NCI-H2107 (cell line): ENCODE data around the gene TRPT1.

Experiments
- DNase-seq: peaks from one replicate; lab custom pipeline; 2025; lab: John Stamatoyannopoulos, UW

The TRPT1 gene

DNA sequence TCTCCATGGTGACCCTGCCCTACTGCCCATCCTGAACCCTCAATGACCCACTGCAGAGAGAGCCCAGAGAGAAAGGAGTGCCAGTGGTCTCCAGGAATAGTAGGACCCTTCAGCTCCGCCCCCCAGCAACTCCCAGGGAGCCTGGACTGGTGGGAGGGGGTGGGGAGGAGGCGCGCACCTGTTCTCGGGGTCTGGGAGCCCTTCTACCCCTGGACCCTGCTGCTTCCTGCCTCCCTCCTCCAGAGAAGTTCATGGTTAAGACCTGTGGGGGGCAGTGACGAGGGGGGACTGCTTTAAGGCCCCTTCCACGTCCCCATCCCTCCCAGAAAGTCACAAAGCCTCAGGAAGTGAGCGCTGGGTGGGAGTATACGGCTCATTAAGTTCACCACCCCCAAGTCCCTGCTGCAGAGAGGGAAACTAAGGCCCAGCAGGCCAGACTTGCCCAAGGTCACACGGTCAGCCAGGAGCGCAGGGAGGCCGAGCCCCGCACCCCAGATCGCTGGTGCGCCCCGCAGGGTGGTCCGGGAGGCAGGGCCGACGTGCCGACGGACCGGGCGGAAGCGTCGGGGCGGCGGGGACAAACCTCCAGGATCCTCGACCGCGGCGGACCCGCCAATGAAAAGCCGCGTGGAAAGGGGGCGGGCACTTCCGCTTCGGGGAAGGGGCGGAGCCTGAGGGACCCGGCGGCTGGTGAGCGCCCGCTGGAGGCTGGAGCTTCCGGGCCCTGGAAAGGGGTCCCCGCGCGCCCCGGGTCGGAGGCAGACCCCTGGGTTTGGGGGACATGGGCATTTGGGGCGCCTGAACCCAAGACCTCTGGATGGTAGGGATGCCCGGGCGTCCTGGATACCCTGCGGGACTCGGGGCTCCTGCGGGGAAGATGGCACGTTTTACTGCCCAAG is at the start of gene TRPT1, which contains the start of gene NUDT22:
TRPT1 (minus strand) TSS at position 579 of the 899 bp plus-strand sequence; CDS start at position 253, 326 bp downstream.
NUDT22 (plus strand) TSS at position 667 of the 899 bp plus-strand sequence. CDS start 379 bp downstream, outside the sequence.
- DNase-seq, result peak; percentile 67

- DNase-seq, result no peak
Measured at GRCh38 chr11:64275031-64275800, 49.2 kb upstream of the TRPT1 start.

DNA sequence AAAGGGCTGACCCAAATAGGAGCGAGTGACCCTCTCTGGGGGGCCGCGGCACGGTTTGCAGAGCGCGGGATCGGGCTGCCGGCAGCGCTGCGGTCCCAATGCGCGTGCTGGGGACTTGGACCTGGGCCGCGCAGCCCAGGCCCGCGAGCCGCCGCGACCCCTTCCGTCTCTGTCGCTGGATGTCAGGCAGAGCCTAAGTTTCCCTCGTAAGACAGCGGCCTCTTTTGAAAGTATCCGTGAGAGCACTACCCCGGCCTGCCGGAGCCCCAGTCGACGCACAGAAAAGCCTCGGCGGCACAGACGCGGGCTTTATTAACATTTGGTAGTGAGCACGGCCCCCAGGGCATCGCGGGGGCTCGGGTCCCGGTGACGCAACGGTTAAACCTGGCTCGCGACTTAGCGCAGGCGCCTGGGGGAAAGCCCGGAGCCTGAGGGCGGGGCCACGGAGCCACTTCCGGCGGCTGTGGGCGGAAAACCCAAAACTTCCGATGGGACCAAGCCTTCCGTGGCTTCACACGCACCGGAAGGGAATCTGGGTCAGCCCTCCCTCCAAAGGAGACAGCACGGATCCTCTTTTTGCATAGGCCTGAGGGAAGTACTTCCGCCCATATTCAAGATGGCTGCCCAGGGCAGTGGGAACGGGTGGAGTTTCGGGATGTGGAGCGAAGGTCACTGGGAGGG is 43.7 kb upstream of the TRPT1 start:
- DNase-seq, result peak; percentile 90

DNA sequence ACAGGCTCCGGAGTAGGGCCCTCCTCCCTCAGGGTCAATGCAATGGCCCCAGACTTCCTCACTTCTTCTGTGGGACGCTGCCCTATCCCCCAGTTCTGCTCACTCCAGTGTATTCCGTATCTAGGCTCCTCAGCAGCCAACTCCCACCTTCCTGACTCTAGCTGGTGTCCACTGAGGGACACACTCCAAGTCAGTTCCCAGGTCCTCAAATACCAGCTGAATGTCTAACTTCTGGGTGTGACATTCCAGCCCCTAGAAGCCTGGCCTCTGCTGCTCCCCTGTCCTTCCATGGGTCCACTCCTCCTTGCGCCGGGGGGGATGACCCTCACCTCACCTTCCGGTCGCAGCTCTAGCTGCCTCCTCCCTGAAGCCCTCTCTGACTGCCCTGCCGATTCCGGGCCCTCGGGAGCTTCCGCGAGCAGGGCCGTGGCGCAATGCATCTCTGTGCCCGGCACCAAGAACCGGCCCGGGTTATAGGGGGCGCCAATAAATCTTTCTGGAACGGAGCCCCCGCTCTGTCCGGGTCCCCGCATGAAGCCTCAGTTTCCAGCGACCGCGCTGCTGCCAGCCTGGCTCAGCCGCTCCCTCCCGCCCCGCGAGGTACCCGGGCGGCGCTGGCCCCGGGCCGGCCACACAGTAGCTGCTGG is 43.0 kb upstream of the TRPT1 start:
- DNase-seq, result no peak

- DNase-seq, result no peak
Measured at GRCh38 chr11:64268025-64268892, 42.3 kb upstream of the TRPT1 start.

GRCh38 chr11:64267207-64267945 is 41.4 kb upstream of the TRPT1 start:
- peak; percentile 33 for DNase-seq

GRCh38 chr11:64266339-64266738 is 40.4 kb upstream of the TRPT1 start:
- no peak for DNase-seq

- no peak for DNase-seq
Measured at GRCh38 chr11:64265176-64266160, 39.5 kb upstream of the TRPT1 start.

GRCh38 chr11:64264371-64264852 is 38.4 kb upstream of the TRPT1 start:
- peak; percentile 59 for DNase-seq

DNA sequence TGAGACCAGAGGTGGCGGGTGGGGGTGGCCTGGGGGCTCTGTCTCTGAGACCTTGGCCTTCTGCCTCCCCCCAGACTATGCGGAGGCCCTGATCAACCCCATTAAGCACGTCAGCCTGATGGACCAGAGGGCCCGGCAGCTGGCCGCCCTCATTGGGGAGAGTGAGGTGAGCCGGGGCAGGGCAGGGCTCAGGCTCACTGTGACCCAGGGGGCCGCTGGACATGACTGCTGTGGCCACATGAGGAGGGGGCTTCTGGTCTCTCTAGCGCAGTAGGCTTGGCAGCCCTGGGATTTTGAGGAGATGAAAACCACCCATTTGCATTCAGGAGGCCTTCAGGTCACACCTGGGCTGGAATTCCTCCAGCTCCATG is 37.9 kb upstream of the TRPT1 start:
- no peak for DNase-seq

GRCh38 chr11:64263021-64263946 is 37.3 kb upstream of the TRPT1 start:
- DNase-seq, result no peak

- no peak for DNase-seq
Measured at GRCh38 chr11:64262271-64263002, 36.5 kb upstream of the TRPT1 start.

GRCh38 chr11:64261556-64262080 is 35.6 kb upstream of the TRPT1 start:
- DNase-seq, result no peak

DNA sequence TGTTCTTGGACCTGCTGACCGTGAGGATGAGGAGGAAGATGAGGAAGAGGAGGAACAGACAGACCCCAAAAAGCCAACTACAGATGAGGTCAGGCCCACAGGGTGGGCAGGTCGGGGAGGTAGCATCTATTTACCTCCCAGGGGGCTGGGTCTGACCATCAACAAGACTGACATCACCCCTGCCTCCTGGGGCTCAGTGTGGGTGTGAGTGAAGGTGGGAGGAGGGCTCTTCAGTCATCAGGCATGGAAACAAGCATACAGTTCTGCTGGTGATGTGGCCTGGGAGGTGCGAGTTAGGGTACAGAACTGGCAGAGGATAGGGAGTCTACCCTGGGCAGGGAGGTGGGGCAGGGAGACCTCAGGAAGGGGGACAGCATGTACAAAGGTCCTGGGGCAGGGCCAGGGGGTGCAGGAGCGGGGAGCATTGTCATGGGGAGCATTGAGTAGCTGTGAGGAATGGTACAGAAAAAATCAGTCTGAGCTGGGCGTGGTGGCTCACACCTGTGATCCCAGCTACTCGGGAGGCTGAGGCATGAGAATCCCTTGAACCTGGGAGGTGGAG is 34.2 kb upstream of the TRPT1 start:
- DNase-seq, result no peak

GRCh38 chr11:64259533-64260067 is 33.6 kb upstream of the TRPT1 start:
- DNase-seq, result no peak

DNA sequence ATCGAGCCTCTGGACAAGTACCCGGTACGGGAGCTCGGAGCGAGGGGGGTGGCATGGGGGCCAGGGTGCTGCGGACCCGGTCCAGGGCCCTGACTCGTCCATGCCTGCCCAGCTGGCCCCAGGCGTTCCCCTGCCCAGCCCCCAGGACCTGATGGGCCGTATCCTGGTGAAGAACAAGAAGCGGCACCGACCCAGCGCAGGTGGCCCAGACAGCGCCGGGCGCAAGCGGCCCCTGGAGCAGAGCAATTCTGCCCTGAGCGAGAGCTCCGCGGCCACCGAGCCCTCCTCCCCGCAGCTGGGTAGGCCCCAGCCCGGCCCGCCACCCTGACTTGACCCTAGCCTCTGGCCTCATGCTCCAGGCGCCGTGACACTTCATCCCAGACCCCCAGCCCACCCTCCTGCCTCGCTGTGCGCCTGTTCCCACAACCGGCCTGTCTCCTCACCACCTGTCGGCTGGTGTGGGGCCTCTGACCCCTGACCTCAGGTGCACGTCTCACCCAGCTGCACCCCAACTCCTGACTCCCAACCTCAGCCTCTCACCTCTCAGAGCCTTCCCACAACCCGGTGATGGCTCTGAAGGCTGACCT is 33.1 kb upstream of the TRPT1 start:
- no peak for DNase-seq
